B cell (primary cell): Measurements from ENCODE around the gene PSME3. TPM values are rescaled to one million over a fixed set of nuclear protein-coding genes. Genes with fewer than 3 reads are reported as not detected.

Experiments
- ATAC-seq: fragments of 200-7000 bp; cut with Tn5 transposase; one replicate; pipeline ENCODE4 v1.10.0; 2021; ENCODE audit warnings: low read depth, mild to moderate bottlenecking, moderate number of reproducible peaks, moderate library complexity
- CTCF ChIA-PET: fragments of 350-600 bp; sonication (Branson Sonifier 250); formaldehyde crosslinking; loops from one replicate; lab custom pipeline; 2021; ENCODE audit warnings: antibody characterized with exemption, inconsistent platforms; lab: Charles Lee
- POLR2A ChIA-PET: fragments of 350-600 bp; sonication (Branson Sonifier 250); formaldehyde crosslinking; loops from one replicate; lab custom pipeline; 2021; ENCODE audit warnings: antibody characterized with exemption; lab: Charles Lee
- DNase-seq: peaks from one replicate; pipeline ENCODE4 v3.0.0; 2013
- H2AFZ ChIP-seq: 2 replicates; pipeline ENCODE4 v1.6.1; 2012; ENCODE audit warnings: mild to moderate bottlenecking, low read depth, low read length; ENCODE audit not compliant: insufficient read depth, poor library complexity, severe bottlenecking
- H3K27ac ChIP-seq, 2 donors: 1 replicate in 1 of 2; 2 replicates in 1 of 2; pipeline ENCODE4 v1.5.1; 2012 to 2013; ENCODE audit warnings: low read length in 2 of 2, mild to moderate bottlenecking in 2 of 2, moderate library complexity in 1 of 2
- H3K27me3 ChIP-seq, 4 experiments: fragments of 200-600 bp in 1 of 4; sonication (generic) in 1 of 4; replicated peaks in 1 of 4; 1 replicate in 2 of 4; 2 replicates in 2 of 4; pipeline versions ENCODE4 v1.6.1 to v1.7.0; 2013 to 2016; ENCODE audit warnings: low read length in 3 of 4, mild to moderate bottlenecking in 2 of 4, mixed read lengths in 1 of 4, moderate library complexity in 1 of 4; ENCODE audit not compliant: insufficient read depth in 4 of 4, control insufficient read depth in 3 of 4; ENCODE audit errors: control extremely low read depth in 1 of 4
- H3K36me3 ChIP-seq, 2 experiments: replicated peaks in 1 of 2; 1 replicate in 1 of 2; 2 replicates in 1 of 2; pipeline versions ENCODE4 v1.6.1 to v1.7.1; 2013; ENCODE audit warnings: low read length in 1 of 2; ENCODE audit not compliant: insufficient read depth in 2 of 2, control insufficient read depth in 1 of 2; ENCODE audit errors: control extremely low read depth in 1 of 2, extremely low read depth in 1 of 2
- H3K4me1 ChIP-seq, 2 donors: fragments of 200-600 bp in 1 of 2; sonication (generic) in 1 of 2; 1 replicate in 1 of 2; 2 replicates in 1 of 2; pipeline versions ENCODE4 v1.5.1 to v1.6.1; 2013 to 2017; ENCODE audit warnings: low read length in 2 of 2; ENCODE audit not compliant: control insufficient read depth in 2 of 2, insufficient read depth in 2 of 2
- H3K4me2 ChIP-seq: replicated peaks from 2 replicates; pipeline ENCODE3; 2012; ENCODE audit warnings: mild to moderate bottlenecking, low read depth, low read length; ENCODE audit not compliant: poor library complexity, severe bottlenecking
- H3K4me3 ChIP-seq, 5 experiments: fragments of 200-600 bp in 1 of 5; sonication (generic) in 1 of 5; 1 replicate in 3 of 5; 2 replicates in 2 of 5; pipeline versions ENCODE4 v1.5.1 to v1.7.0; 2011 to 2016; ENCODE audit warnings: low read length in 4 of 5, mild to moderate bottlenecking in 4 of 5, low read depth in 2 of 5, control low read depth in 1 of 5, moderate library complexity in 1 of 5; ENCODE audit not compliant: insufficient read depth in 1 of 5; ENCODE audit errors: control extremely low read depth in 1 of 5, extremely low read depth in 1 of 5
- H3K79me2 ChIP-seq: fragments of 200-600 bp; sonication (generic); one replicate; pipeline ENCODE4 v1.6.0; 2016; ENCODE audit warnings: low read length; ENCODE audit not compliant: control insufficient read depth, insufficient read depth
- H3K9ac ChIP-seq: fragments of 200-600 bp; sonication (generic); 2 replicates; pipeline ENCODE4 v1.6.1; 2017; ENCODE audit warnings: mild to moderate bottlenecking, low read length, moderate library complexity
- H3K9me3 ChIP-seq, 3 donors: one replicate each; pipeline versions ENCODE4 v1.6.1 to v1.7.1; 2013; ENCODE audit warnings: low read length in 2 of 3; ENCODE audit not compliant: control insufficient read depth in 2 of 3, insufficient read depth in 1 of 3; ENCODE audit errors: control extremely low read depth in 1 of 3
- H4K20me1 ChIP-seq: 2 replicates; pipeline ENCODE4 v1.6.0; 2012; ENCODE audit warnings: mild to moderate bottlenecking, low read length; ENCODE audit not compliant: insufficient read depth, control insufficient read depth, poor library complexity, severe bottlenecking
- H3K27ac Mint-ChIP-seq: one replicate; pipeline ENCODE4 v1.8.0; 2021; ENCODE audit warnings: mixed read lengths
- H3K27me3 Mint-ChIP-seq: one replicate; pipeline ENCODE4 v1.8.0; 2021; ENCODE audit warnings: mixed read lengths
- H3K4me1 Mint-ChIP-seq: one replicate; pipeline ENCODE4 v1.8.0; 2021; ENCODE audit warnings: mixed read lengths
- H3K4me3 Mint-ChIP-seq: one replicate; pipeline ENCODE4 v1.8.0; 2021; ENCODE audit warnings: mixed read lengths
- H3K9me3 Mint-ChIP-seq: one replicate; pipeline ENCODE4 v1.8.0; 2022; ENCODE audit warnings: mixed read lengths; ENCODE audit not compliant: insufficient read depth
- EZH2 ChIP-seq: IDR thresholded peaks from 2 replicates; pipeline ENCODE4 v1.6.1; 2012; ENCODE audit warnings: borderline replicate concordance, low read depth, mild to moderate bottlenecking, moderate library complexity, low read length; ENCODE audit not compliant: insufficient read depth, poor library complexity, severe bottlenecking
- WGBS: methylation state at CpG from one replicate; pipeline ENCODE4 v1.1.5; 2013; ENCODE audit warnings: missing lambda C conversion rate; ENCODE audit not compliant: insufficient coverage; 5-methylcytosine and 5-hydroxymethylcytosine counted together
- intact Hi-C: fragments of 100-400 bp; cut with micrococcal nuclease; formaldehyde crosslinking; loops from one replicate; pipeline ENCODE4 v1.10.0; 2022
- polyA plus RNA-seq: library from polyadenylated mRNA; depleted of rRNA; stranded (reverse); fragments of >200 nt; gene quantifications from 2 replicates; pipeline ENCODE4 v1.2.3, GENCODE V29; 2012
- total RNA-seq, 2 donors: library from RNA; stranded (reverse); fragments of 120-200 nt in 1 of 2; gene quantifications; 1 replicate in 1 of 2; 2 replicates in 1 of 2; pipeline versions ENCODE4 v1.2.3 to v1.2.4, GENCODE V29; 2013 to 2022
- TF ChIP-seq, protein P1 (sequence below): fragments of 200-600 bp; IDR thresholded peaks from one replicate; pipeline ENCODE4 v1.8.0; 2022; ENCODE audit warnings: antibody characterized with exemption, mild to moderate bottlenecking

The PSME3 gene
- total and polyA plus RNA-seq, 2 donors (not counting 1 experiment from before 2014, with no cell fraction given) = 43.4 to 76.2 TPM

DNA sequence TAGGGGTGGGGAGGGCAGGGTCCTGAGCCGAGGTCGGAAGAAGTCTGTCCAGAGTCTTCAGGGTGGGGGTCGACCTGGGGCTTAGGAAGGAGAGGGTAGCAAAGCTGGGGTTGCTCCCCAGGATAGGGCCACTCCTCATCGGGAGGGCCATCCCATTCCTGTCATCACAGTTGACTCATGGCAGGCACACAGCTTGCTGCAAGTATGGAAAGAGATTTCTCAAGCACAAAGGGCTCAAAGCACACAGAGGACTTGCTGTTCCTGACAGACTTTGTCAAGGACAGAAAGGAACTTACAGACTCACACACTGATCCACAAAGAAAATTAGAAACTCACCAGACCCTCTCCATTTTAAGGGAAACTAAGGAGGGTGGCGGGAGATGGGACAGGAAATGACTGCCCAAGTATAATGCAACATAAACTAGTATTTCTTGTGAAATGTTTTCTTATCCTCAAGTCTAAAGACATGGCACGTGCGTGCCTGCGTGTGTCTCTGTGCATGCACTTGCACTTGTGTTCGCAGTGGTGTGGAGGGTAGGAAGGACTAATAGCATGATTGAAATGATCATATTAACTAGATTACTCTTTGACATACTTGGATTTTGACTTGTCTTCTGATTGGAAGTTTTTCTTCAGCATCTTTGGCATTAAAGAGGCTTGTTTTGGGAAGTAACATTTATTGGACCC is 13.5 kb downstream of the PSME3 start:
- H3K27me3 ChIP-seq = no peaks in the 10 kb centered on the region
- Mint-ChIP-seq H3K4me1 (no peaks in the 10 kb centered on the region), H3K9me3 (no peaks in the 10 kb centered on the region), H3K27me3 (no peaks in the 10 kb centered on the region), H3K27ac (no peak overlapping the region), H3K4me3 (no peak overlapping the region)
- no peaks in the 10 kb centered on the region for H4K20me1 ChIP-seq
- no peak overlapping the region for H2AFZ ChIP-seq
- POLR2A ChIA-PET = interaction anchor here (0.7 kb wide), 1 partner anchor 101 kb away, joined by 3 read pairs; no protein-coding TSS in a partner anchor
- H3K27ac ChIP-seq = no peak overlapping the region
- H3K4me3 ChIP-seq = no peak overlapping the region
- DNase-seq = no peak
- H3K79me2 ChIP-seq = no peaks in the 10 kb centered on the region
- intact Hi-C loops = loop anchor here (10.0 kb wide), 1 partner anchor 88 kb away; no protein-coding TSS in a partner anchor
- no peak overlapping the region for H3K9ac ChIP-seq
- H3K4me1 ChIP-seq = no peaks in the 10 kb centered on the region
- CTCF ChIA-PET = interaction anchor here (1.1 kb wide), 1 partner anchor 83 kb away, joined by 3 read pairs; no protein-coding TSS in a partner anchor
- peaks cover 2 to 40% of the 10 kb centered on the region in 2 experiments for H3K36me3 ChIP-seq
- no peak for ATAC-seq
- 76% methylated on average over 4 of the region's 9 CpGs for WGBS
- TF ChIP-seq, protein P1, sequence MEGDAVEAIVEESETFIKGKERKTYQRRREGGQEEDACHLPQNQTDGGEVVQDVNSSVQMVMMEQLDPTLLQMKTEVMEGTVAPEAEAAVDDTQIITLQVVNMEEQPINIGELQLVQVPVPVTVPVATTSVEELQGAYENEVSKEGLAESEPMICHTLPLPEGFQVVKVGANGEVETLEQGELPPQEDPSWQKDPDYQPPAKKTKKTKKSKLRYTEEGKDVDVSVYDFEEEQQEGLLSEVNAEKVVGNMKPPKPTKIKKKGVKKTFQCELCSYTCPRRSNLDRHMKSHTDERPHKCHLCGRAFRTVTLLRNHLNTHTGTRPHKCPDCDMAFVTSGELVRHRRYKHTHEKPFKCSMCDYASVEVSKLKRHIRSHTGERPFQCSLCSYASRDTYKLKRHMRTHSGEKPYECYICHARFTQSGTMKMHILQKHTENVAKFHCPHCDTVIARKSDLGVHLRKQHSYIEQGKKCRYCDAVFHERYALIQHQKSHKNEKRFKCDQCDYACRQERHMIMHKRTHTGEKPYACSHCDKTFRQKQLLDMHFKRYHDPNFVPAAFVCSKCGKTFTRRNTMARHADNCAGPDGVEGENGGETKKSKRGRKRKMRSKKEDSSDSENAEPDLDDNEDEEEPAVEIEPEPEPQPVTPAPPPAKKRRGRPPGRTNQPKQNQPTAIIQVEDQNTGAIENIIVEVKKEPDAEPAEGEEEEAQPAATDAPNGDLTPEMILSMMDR = no peak
- H3K4me2 ChIP-seq = no peak overlapping the region
- H3K9me3 ChIP-seq = no peaks in the 10 kb centered on the region

DNA sequence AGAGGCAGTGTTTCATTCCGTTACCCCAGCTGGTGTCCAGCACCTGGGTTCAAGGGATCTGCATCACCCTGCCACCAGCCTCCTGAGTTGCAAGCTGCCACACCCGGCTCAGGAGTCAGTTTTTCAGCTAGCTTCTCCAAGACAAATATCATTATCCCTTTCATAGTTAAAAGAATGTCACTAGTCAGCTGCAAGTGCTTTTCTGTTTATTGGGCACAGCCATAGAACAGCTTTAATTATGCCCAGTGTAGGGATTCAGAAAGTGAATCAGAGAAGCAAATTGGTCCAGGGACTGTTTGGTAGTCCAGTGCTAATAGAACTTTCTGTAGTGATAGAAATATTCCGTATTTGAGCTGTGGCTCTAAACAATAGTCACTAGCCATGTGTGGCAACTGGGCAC is 14.9 kb downstream of the PSME3 start:
- Histone ChIP-seq H3K27ac (no peak overlapping the region), H3K4me2 (no peak overlapping the region), H3K79me2 (no peaks in the 10 kb centered on the region), H3K9ac (no peak overlapping the region), H3K36me3 (peaks cover 2 to 27% of the 10 kb centered on the region in 2 experiments), H3K27me3 (peaks cover 0 to 3% (median 0%) of the 10 kb centered on the region in 4 experiments), H3K4me3 (no peak overlapping the region), H2AFZ (no peak overlapping the region), H3K9me3 (no peaks in the 10 kb centered on the region), H3K4me1 (no peaks in the 10 kb centered on the region), H4K20me1 (no peaks in the 10 kb centered on the region)
- Mint-ChIP-seq H3K27me3 (no peaks in the 10 kb centered on the region), H3K4me3 (no peak overlapping the region), H3K9me3 (no peaks in the 10 kb centered on the region), H3K27ac (no peak overlapping the region), H3K4me1 (no peaks in the 10 kb centered on the region)
- WGBS = 93% methylated on average over 2 of the region's 3 CpGs
- DNase-seq = no peak
- TF ChIP-seq, protein P1 = no peak
- no peak for TF ChIP-seq EZH2
- ChIA-PET POLR2A (interaction anchor here (0.6 to 0.8 kb wide), 2 partner anchors 13 to 1080 kb away, joined by 7 to 10 read pairs; no protein-coding TSS in a partner anchor), CTCF (interaction anchor here (0.8 to 1.3 kb wide), 3 partner anchors 8 to 1291 kb away, joined by 3 to 4 read pairs (median 4); partner anchors contain the start of gene RPL27)
- no peak for ATAC-seq
- intact Hi-C loops = loop anchor here (10.0 kb wide), 1 partner anchor 87 kb away; no protein-coding TSS in a partner anchor
